HFFc6 (cell line): Measurements from ENCODE around the gene CDC42BPG. TPM values are rescaled to one million over a fixed set of nuclear protein-coding genes. Genes with fewer than 3 reads are reported as not detected.
A peak's percentile ranks its signal among the peaks of the same experiment; 100 is the strongest.

Source experiments
- DNase-seq: peaks from one replicate; pipeline ENCODE4 v3.0.0-alpha.2; 2018
- H3K27ac Mint-ChIP-seq: 2 replicates; pipeline ENCODE4 v1.8.0; 2020; ENCODE audit warnings: mild to moderate bottlenecking, mixed read lengths
- H3K27me3 Mint-ChIP-seq: 2 replicates; pipeline ENCODE4 v1.8.0; 2021; ENCODE audit warnings: mild to moderate bottlenecking, moderate library complexity, mixed read lengths; ENCODE audit not compliant: insufficient read depth
- H3K36me3 Mint-ChIP-seq: 2 replicates; pipeline ENCODE4 v1.8.0; 2021; ENCODE audit warnings: low read depth, mixed read lengths
- H3K4me1 Mint-ChIP-seq: 2 replicates; pipeline ENCODE4 v1.8.0; 2020; ENCODE audit warnings: low read depth, mixed read lengths
- H3K4me3 Mint-ChIP-seq: 2 replicates; pipeline ENCODE4 v1.8.0; 2020; ENCODE audit warnings: mild to moderate bottlenecking, moderate library complexity, mixed read lengths
- H3K9me3 Mint-ChIP-seq: 2 replicates; pipeline ENCODE4 v1.8.0; 2020; ENCODE audit warnings: mild to moderate bottlenecking, mixed read lengths
- total RNA-seq, 6 experiments: library from RNA; stranded (reverse); fragmentation: NEBNext Ultra II Directional; extraction: Animal tissue kit (Norgen Biotek cat#: 25700); gene quantifications; 2 replicates in 1 of 6; 3 replicates in 5 of 6; pipeline ENCODE4 v1.2.3, GENCODE V29; 2021
- TF ChIP-seq, protein P1 (sequence below): fragments of 200-600 bp; sonication (generic); IDR thresholded peaks from 2 replicates; pipeline ENCODE4 v1.5.0; 2021; ENCODE audit warnings: antibody characterized with exemption, mild to moderate bottlenecking

The CDC42BPG gene
- total RNA-seq, 6 experiments from 2014 or later: 0.02 to 0.21 (median 0.05) TPM; not detected in 1

DNA sequence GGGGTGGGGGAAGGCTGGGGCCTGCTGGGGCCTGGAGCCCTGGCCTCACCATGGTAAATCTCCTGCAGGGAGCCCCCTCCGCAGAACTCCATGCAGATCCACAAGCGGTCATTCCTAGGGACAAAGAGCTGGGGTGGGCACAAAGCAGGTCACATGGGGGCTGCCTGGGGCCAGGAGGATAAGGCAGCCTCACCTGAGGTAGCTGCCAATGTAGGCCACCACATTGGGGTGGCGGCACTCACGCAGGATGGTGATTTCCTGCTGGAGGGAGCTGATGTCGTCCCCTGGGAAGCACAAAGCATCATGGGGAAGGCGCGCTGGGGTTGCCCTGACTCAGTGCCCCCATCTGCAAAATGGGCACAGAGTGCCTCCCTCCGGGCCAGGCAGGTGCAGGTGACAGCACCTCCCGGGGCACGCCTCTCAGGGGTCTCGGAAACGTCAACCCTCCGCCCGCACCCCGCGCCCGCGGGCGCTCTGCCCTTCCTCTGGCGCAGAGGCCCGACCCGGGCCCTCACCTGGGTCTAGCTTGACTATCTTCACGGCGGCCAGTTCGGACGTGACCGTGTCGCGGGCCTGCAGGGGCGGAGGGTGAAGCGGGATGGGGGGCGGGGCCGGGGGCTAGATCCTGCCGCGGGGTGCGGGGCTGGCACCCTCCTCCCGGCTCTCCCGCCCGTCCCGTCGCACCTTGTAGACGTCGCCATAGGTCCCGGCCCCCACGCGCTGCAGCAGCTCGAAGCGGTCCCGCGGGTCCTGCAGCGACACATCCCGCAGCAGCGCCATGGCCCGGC lies 41.9 kb downstream of the CDC42BPG start:
- H3K27ac Mint-ChIP-seq: no peak overlapping the region
- H3K4me3 Mint-ChIP-seq: peak overlapping the region; percentile 68
- H3K27me3 Mint-ChIP-seq: no peaks in the 10 kb centered on the region; the same call in 1 of the 2 replicates
- TF ChIP-seq, protein P1, sequence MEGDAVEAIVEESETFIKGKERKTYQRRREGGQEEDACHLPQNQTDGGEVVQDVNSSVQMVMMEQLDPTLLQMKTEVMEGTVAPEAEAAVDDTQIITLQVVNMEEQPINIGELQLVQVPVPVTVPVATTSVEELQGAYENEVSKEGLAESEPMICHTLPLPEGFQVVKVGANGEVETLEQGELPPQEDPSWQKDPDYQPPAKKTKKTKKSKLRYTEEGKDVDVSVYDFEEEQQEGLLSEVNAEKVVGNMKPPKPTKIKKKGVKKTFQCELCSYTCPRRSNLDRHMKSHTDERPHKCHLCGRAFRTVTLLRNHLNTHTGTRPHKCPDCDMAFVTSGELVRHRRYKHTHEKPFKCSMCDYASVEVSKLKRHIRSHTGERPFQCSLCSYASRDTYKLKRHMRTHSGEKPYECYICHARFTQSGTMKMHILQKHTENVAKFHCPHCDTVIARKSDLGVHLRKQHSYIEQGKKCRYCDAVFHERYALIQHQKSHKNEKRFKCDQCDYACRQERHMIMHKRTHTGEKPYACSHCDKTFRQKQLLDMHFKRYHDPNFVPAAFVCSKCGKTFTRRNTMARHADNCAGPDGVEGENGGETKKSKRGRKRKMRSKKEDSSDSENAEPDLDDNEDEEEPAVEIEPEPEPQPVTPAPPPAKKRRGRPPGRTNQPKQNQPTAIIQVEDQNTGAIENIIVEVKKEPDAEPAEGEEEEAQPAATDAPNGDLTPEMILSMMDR: no peak
- H3K36me3 Mint-ChIP-seq: 0 out of 2 replicates have a peak, but pooled peaks cover 12% of the 10 kb centered on the region
- DNase-seq: no peak
- peaks cover 10% of the 10 kb centered on the region for H3K4me1 Mint-ChIP-seq
- H3K9me3 Mint-ChIP-seq: no peaks in the 10 kb centered on the region

DNA sequence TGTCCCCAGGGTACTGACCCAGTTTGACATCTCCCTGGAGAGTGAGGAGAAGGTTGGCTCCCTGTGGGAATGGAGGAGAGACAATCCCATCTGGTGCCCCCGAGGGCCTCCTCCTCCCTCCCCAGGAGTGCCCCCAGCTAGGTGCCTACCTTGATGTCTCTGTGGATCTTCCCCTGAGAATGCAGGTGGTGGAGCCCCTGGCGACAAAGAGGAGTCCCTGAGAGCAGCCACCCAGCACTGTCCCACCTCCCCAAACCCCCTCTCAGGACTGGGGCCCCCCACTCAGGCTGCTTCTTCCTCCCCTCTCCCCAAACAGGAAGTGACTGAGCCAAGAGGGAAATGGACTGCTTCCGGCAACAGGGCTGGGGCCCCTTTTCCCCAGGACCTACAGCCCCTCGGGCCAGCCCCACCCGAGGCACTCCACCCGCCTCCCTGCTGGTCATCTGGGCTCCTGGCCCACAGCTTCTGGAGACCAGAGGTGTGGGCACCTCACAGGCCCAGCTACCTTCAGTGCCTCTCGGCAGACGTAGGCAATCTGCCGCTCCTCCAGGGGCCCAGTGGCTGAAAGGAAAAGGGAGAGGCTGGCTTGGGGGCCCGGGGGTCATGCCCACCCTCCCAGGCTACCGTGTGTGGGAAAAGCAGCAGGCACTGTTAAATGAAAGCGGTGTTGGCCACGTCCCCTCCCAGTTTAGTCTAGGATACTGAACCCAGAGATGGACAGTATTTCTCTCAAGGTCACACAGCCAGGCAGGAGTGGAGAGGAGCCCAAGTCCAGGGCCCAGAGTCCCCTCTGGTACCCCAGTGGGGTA lies 42.7 kb downstream of the CDC42BPG start:
- Mint-ChIP-seq H3K27ac (no peak overlapping the region; the same call in 1 of the 2 replicates), H3K4me3 (peak overlapping the region; percentile 68), H3K36me3 (0 out of 2 replicates have a peak, but pooled peaks cover 9% of the 10 kb centered on the region), H3K9me3 (no peaks in the 10 kb centered on the region), H3K27me3 (no peaks in the 10 kb centered on the region; the same call in 1 of the 2 replicates), H3K4me1 (peaks cover 10% of the 10 kb centered on the region)
- no peak for DNase-seq
- TF ChIP-seq, protein P1: no peak

DNA sequence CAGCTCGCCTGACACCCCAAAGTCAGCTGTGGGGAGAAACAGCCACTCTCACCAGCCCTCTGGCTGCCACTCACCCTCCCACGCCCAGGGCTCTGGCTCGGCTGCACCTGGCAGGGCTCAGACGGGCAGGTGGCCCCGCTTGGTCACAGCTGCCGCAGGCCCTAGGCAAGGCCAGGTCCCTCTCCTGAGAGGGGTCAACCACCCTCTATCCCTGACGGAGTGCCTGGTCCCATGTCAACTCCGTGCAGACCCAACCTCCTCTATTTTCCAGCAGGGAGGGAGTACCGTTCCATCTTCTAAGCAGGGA lies 43.3 kb downstream of the CDC42BPG start:
- H3K36me3 Mint-ChIP-seq: peaks cover 5% of the 10 kb centered on the region; the same call in 1 of the 2 replicates
- H3K4me1 Mint-ChIP-seq: peaks cover 10% of the 10 kb centered on the region
- TF ChIP-seq, protein P1: no peak
- DNase-seq: no peak
- no peaks in the 10 kb centered on the region; the same call in 1 of the 2 replicates for H3K27me3 Mint-ChIP-seq
- no peaks in the 10 kb centered on the region for H3K9me3 Mint-ChIP-seq
- H3K27ac Mint-ChIP-seq: no peak overlapping the region
- no peak overlapping the region for H3K4me3 Mint-ChIP-seq

DNA sequence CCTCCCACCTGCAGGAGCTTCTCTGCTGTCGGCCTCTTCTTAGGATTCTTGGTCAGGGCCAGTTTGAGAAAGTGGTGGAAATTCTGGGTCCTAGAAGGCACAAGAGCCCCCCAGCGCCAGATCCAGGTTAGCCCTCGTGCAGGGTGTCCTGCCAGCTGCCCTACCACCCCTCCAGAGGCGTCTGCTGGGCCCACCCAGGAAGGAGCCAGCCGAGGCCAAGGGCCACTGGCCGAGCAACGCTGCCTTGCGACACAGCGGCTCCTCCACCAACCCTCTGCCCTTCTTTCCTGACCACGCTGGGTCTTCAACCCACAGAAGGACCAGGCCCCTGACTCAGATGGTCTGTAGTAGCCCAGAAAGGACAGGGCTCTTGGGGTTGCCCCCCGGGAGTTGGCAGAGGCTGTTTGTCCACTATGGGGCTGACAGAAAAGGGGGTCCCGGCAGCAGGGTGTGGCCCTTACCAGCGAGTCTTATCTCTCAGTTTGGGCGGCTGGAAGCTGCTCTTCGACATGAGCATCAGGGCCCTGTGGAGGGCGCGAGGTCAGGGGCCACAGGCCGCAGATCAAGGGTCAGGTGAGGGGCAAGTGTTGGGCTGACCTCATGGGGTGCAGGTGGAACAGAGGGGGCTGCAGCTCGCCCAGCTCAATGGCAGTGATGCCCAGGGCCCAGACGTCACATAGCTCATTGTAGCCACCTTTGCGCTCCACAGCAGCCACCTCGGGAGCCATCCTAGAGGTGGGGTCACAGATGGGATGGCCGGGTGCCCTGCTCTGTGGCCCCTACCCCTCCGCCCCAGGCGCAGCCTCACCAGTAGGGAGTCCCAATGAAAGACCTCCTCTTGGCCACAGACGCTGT lies 43.9 kb downstream of the CDC42BPG start:
- Mint-ChIP-seq H3K27ac (no peak overlapping the region), H3K9me3 (no peaks in the 10 kb centered on the region), H3K4me3 (no peak overlapping the region), H3K4me1 (peaks cover 10% of the 10 kb centered on the region), H3K27me3 (no peaks in the 10 kb centered on the region; the same call in 1 of the 2 replicates), H3K36me3 (peaks cover 5% of the 10 kb centered on the region; the same call in 1 of the 2 replicates)
- no peak for DNase-seq
- TF ChIP-seq, protein P1: no peak
